Kidney epithelial cell (primary cell): Measurements from ENCODE around the gene YAE1. TPM values are rescaled to one million over a fixed set of nuclear protein-coding genes. Genes with fewer than 3 reads are reported as not detected.
"Not testable (repeated sequence)": the region's sequence is repeated elsewhere in the genome, so short reads cannot be mapped to it uniquely, and the experiment has no call there.

Experiments used
- DNase-seq: peaks from one replicate; pipeline ENCODE4 v3.0.0-alpha.2; 2010; ENCODE audit warnings: low read depth
- H3K27me3 ChIP-seq: 2 replicates; pipeline ENCODE4 v1.6.0; 2011; ENCODE audit warnings: low read length; ENCODE audit not compliant: control insufficient read depth, insufficient read depth
- H3K36me3 ChIP-seq: 2 replicates; pipeline ENCODE4 v1.5.1; 2011; ENCODE audit warnings: low read length; ENCODE audit not compliant: control insufficient read depth, insufficient read depth
- H3K4me3 ChIP-seq: 2 replicates; pipeline ENCODE4 v1.5.1; 2011; ENCODE audit warnings: low read depth, mild to moderate bottlenecking, control low read depth, low read length
- CTCF ChIP-seq: IDR thresholded peaks from 2 replicates; pipeline ENCODE4 v1.5.1; 2011; ENCODE audit warnings: mild to moderate bottlenecking, moderate library complexity, low read length, control low read depth, inconsistent platforms; ENCODE audit not compliant: insufficient read depth, poor library complexity, severe bottlenecking
- total RNA-seq: library from RNA; depleted of rRNA; stranded (reverse); fragments of >200 nt; gene quantifications from 2 replicates; pipeline ENCODE4 v1.2.3, GENCODE V29; 2015

Gene YAE1
- total RNA-seq, 1 donor from 2014 or later: 18.1 TPM

- peaks cover 4% of the 10 kb centered on the region for H3K27me3 ChIP-seq
- H3K4me3 ChIP-seq: no peak overlapping the region
- H3K36me3 ChIP-seq: no peaks in the 10 kb centered on the region
- no peak for TF ChIP-seq CTCF
- DNase-seq: no peak
These were observed 25.9 kb upstream of the YAE1 start for GRCh38 chr7:39540320-39540719.

GRCh38 chr7:39541511-39541910, 24.7 kb upstream of the YAE1 start:
- Histone ChIP-seq H3K4me3 (no peak overlapping the region), H3K27me3 (peaks cover 4% of the 10 kb centered on the region), H3K36me3 (no peaks in the 10 kb centered on the region)
- TF ChIP-seq CTCF: no peak
- no peak for DNase-seq

GRCh38 chr7:39544774-39545173, 21.4 kb upstream of the YAE1 start:
- DNase-seq, H3K36me3 ChIP-seq, H3K27me3 ChIP-seq, H3K4me3 ChIP-seq: not testable (repeated sequence)

GRCh38 chr7:39547336-39547735, 18.9 kb upstream of the YAE1 start:
- peaks cover 2% of the 10 kb centered on the region for H3K27me3 ChIP-seq
- DNase-seq: no peak
- H3K4me3 ChIP-seq: no peak overlapping the region
- no peaks in the 10 kb centered on the region for H3K36me3 ChIP-seq
- no peak for TF ChIP-seq CTCF

GRCh38 chr7:39550411-39550810, 15.8 kb upstream of the YAE1 start:
- no peak for DNase-seq
- TF ChIP-seq CTCF: no peak
- Histone ChIP-seq H3K4me3 (no peak overlapping the region), H3K36me3 (no peaks in the 10 kb centered on the region), H3K27me3 (no peaks in the 10 kb centered on the region)

- no peak for DNase-seq
- Histone ChIP-seq H3K36me3 (no peaks in the 10 kb centered on the region), H3K27me3 (no peaks in the 10 kb centered on the region), H3K4me3 (no peak overlapping the region)
- TF ChIP-seq CTCF: no peak
These were observed 12.8 kb upstream of the YAE1 start for GRCh38 chr7:39553436-39553835.
